ENCODE results near the gene COPZ2. TPM values are rescaled to one million over a fixed set of nuclear protein-coding genes. Genes with fewer than 3 reads are reported as not detected.

Gene COPZ2
- total and polyA plus RNA-seq, 3 donors from 2014 or later = 13.2 to 47.6 (median 14.7) TPM

DNA sequence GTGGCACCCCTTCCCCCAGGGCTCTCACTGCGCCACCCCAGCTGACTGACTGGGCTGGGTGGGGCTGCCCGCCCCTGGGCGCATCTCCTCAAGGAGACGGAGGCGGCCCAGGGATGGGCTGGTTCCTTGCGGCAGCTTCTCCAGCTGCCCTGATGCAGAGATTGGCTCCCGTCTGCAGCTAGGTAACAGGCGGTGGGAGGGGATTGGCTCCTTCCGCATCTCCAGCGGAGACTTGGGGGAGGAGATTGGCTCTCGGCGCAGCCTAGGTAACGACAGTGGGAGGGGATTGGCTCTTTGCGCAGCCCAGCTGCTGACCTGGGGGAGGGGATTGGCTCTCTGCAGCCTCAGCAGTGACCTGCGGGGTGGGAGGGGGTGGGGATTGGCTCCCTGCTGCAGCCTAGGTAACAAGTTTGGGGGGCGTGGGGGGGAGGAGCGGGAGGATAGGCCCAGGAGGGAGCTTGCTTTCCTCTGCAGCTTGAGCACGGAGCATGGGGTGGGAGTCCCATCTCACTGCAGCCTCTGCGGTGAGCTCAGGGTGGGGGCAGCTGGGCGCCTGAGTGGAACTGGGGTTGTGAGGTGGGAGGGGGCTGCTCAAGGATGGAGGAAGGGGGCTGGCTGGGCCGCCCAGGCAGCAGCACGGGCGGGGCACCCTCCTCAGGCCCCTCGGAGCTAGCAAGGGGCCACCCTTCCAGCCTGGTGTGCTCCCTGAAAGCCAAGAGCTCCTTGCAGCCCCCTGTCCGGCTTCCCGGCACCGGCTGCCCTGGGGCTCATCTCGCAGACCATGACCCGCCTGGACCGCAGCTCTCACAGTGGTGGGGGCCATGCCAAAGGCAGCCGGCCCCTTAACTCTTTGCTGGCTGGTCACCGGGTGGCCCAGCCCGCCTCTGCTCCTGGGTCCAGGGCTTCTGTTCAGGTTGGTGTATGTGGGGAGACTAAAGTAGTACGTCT, 16.9 kb upstream of the COPZ2 start:
- Histone ChIP-seq H3K4me3 (peak overlapping the region; percentile 34 to 40), H3K9me3 (no peaks in the 10 kb centered on the region), H3K27me3 (no peaks in the 10 kb centered on the region), H3K36me3 (ENCODE audit: low read depth, missing control alignments) (no peaks in the 10 kb centered on the region), H3K27ac (peak overlapping the region; percentile 98 to 99), H3K4me1 (peaks cover 64% of the 10 kb centered on the region)
- TF ChIP-seq, protein P1, sequence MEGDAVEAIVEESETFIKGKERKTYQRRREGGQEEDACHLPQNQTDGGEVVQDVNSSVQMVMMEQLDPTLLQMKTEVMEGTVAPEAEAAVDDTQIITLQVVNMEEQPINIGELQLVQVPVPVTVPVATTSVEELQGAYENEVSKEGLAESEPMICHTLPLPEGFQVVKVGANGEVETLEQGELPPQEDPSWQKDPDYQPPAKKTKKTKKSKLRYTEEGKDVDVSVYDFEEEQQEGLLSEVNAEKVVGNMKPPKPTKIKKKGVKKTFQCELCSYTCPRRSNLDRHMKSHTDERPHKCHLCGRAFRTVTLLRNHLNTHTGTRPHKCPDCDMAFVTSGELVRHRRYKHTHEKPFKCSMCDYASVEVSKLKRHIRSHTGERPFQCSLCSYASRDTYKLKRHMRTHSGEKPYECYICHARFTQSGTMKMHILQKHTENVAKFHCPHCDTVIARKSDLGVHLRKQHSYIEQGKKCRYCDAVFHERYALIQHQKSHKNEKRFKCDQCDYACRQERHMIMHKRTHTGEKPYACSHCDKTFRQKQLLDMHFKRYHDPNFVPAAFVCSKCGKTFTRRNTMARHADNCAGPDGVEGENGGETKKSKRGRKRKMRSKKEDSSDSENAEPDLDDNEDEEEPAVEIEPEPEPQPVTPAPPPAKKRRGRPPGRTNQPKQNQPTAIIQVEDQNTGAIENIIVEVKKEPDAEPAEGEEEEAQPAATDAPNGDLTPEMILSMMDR (IDR thresholded peaks at IDR 0.05) = no peak
- no peak for TF ChIP-seq POLR2A (IDR thresholded peaks at IDR 0.05)
- 10 to 11% methylated on average over 3 to 34 of the region's 34 CpGs for WGBS, 2 donors
- peak; percentile 96 for DNase-seq
- intact Hi-C loops (cut with DNase I; ENCODE audit: low total_unique reads) = no loop called here

- peak overlapping the region; percentile 98 to 99 for H3K27ac ChIP-seq
- DNase-seq = no peak
- intact Hi-C loops (cut with DNase I; ENCODE audit: low total_unique reads) = no loop called here
- peak overlapping the region; percentile 34 to 40 for H3K4me3 ChIP-seq
- peaks cover 60% of the 10 kb centered on the region for H3K4me1 ChIP-seq
- 10 to 18% methylated on average over 4 to 6 of the region's 6 CpGs for WGBS, 2 donors
- H3K27me3 ChIP-seq = no peaks in the 10 kb centered on the region
- no peaks in the 10 kb centered on the region for H3K9me3 ChIP-seq
- TF ChIP-seq, protein P1 (IDR thresholded peaks at IDR 0.05) = no peak
- no peak for TF ChIP-seq POLR2A (IDR thresholded peaks at IDR 0.05)
- H3K36me3 ChIP-seq (ENCODE audit: low read depth, missing control alignments) = no peaks in the 10 kb centered on the region
Observed at GRCh38 chr17:48053758-48054237, 16.2 kb upstream of the COPZ2 start.

GRCh38 chr17:48052956-48053757, 15.6 kb upstream of the COPZ2 start:
- peak; percentile 94 for DNase-seq
- WGBS, 2 donors = 21 to 32% methylated on average over 5 of the region's 5 CpGs
- no peaks in the 10 kb centered on the region for H3K36me3 ChIP-seq (ENCODE audit: low read depth, missing control alignments)
- H3K27ac ChIP-seq = peak overlapping the region; percentile 98 to 99
- H3K4me1 ChIP-seq = peaks cover 60% of the 10 kb centered on the region
- intact Hi-C loops (cut with DNase I; ENCODE audit: low total_unique reads) = no loop called here
- no peaks in the 10 kb centered on the region for H3K27me3 ChIP-seq
- peak overlapping the region in 1 of 2 donors; percentile 40 for H3K4me3 ChIP-seq
- H3K9me3 ChIP-seq = no peaks in the 10 kb centered on the region
- TF ChIP-seq POLR2A (IDR thresholded peaks at IDR 0.05) = no peak
- TF ChIP-seq, protein P1 (IDR thresholded peaks at IDR 0.05) = no peak

DNA sequence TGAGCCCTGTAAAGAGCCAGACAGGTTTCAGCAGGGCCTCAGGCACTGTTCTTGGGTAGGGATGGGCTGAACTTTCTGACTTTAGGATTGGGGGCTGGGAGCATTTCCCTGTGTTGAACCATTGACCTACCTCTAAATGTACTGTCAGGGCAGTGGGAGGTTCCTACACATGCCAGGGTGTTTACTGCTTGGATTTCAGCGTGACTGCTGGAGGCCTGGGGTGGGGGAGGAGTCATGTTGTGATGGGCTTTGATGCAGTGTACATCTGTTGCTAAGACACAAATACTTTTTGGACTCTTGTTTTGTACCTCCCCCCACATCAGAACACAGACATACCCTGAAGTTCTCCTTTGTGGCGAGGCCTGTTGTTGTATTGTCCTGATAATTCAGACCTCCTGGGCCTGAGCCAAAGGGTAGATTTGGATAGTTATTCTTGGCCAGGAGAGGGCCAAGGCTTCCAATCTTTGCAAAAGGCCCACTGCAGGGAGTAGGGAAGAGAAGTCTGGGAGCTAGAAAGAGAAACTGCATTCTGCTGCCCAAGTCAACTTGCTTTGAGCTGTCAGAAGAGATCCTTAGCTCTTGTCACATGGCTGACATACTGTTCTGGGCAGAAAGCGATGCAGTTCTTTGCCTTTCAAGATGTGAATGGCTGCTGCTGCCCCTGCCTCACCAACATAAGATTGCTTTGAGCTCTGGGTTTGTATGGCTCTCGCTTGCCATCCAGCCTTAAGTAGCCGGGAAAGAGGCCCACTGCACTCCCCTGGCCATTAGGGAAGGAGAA, 14.3 kb upstream of the COPZ2 start:
- peak overlapping the region; percentile 98 to 99 for H3K27ac ChIP-seq
- intact Hi-C loops (cut with DNase I; ENCODE audit: low total_unique reads) = no loop called here
- peaks cover 63% of the 10 kb centered on the region for H3K4me1 ChIP-seq
- peak overlapping the region in 1 of 2 donors; percentile 9 for H3K4me3 ChIP-seq
- TF ChIP-seq POLR2A (IDR thresholded peaks at IDR 0.05) = no peak
- TF ChIP-seq, protein P1 (IDR thresholded peaks at IDR 0.05) = peak in 1 of 3 experiments; percentile 19
- no peaks in the 10 kb centered on the region for H3K9me3 ChIP-seq
- no peaks in the 10 kb centered on the region for H3K36me3 ChIP-seq (ENCODE audit: low read depth, missing control alignments)
- WGBS, 2 donors = 43 to 44% methylated on average over 5 of the region's 5 CpGs
- no peaks in the 10 kb centered on the region for H3K27me3 ChIP-seq
- DNase-seq = peak; percentile 89

Data from testis (tissue), 3 donors.